HG03439 (cell line): Measurements from ENCODE around the gene FAM83F.

Experiments
- ATAC-seq: cut with Tn5 transposase; IDR thresholded peaks from one replicate; pipeline ENCODE4 v1.9.1; 2021; ENCODE audit warnings: mild to moderate bottlenecking, moderate library complexity; ENCODE audit not compliant: unreplicated experiment

The FAM83F gene

GRCh38 chr22:39965748-39966147, 29.0 kb upstream of the FAM83F start:
- no peak for ATAC-seq

DNA sequence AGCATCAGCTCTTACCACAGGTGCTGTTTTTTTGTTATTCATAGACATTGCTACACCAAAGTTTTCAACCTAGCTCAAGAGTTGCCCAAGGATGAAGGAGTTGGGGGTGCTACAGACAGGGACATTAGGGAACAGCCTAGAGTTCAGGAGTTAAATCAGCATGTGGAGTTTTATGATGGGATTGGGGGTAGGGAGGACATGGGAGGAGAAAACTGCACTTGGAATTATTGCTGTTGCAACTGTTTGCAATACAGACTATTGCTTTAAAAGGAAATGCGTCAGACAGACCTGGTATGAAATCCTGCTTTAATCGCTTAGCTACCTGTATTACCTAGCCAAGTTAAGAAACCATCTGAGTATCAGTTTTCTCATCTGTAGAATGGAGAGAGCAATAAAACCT, 28.3 kb upstream of the FAM83F start:
- no peak for ATAC-seq

DNA sequence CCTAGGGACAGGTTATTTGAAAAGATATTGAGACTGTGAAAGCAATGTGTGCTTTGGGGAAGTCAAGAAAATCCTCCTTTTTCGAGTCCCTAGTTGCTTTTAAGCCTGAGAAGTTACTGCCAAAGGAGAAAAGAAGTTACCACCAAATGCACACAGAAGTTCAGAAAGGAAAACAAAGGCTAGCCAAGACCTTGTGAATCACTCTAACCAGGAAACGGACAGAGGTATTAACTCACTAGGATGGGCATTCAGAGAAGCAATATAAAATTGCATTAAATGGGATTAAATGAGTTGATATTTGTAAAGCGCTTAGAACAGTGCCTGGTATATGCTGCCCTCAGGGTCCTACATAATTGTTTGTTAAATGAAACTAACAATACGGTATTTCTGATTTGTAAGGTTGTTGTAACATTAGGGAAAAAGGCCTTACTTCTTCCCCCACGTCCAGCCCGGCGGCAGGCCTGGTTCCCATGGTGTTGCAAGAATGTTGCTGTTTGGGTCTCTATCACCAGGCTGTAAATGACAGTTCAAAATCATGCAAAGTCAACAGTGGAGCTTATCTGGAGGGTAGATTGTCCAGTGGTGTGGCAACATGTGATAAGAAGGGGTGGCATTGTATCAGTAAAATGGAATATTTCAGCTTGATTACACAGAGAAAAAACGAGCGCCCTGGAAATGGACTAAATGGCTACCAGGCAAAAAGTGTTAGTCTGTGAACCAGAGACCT, 27.5 kb upstream of the FAM83F start:
- ATAC-seq: no peak

- no peak for ATAC-seq
These were observed 26.5 kb upstream of the FAM83F start for GRCh38 chr22:39967996-39968972.

DNA sequence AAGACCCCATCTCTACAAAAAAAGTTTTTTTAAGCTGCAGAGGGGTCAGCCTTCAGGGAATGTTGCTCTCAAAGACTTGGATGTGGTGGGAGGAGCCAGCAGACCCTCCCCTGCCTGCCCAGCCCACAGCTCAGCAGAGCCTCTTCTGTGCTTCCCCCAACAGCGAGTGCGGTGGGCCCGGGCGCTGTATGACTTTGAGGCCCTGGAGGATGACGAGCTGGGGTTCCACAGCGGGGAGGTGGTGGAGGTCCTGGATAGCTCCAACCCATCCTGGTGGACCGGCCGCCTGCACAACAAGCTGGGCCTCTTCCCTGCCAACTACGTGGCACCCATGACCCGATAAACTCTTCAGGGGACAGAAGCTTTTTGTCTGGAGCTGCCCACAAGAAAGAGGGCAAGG, 24.0 kb upstream of the FAM83F start:
- ATAC-seq: no peak

DNA sequence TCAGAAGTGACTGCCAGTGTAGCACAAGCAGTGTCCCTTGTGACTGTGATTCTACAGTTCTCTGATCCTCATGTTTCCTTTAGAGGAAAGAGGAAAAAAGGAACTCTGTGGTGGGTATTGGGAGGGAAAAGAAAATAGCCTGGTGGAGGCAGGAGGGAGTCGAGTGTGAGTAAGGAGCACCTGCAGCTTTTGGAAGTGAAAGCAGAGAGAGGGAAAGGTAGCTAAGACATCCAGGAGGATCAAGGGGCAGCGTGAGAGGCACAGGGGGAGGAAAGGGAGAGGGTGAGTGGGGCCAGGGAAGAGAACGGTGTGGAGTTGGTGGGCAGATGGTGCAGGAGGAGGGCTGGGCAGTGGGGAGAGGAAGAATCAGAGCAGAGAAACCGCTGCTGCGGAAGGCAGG, 22.1 kb upstream of the FAM83F start:
- ATAC-seq: no peak

GRCh38 chr22:39973656-39974055, 21.1 kb upstream of the FAM83F start:
- ATAC-seq: no peak

- ATAC-seq: no peak
These were observed 20.7 kb upstream of the FAM83F start for GRCh38 chr22:39974065-39974464.

- no peak for ATAC-seq
These were observed 15.7 kb upstream of the FAM83F start for GRCh38 chr22:39979048-39979447.

DNA sequence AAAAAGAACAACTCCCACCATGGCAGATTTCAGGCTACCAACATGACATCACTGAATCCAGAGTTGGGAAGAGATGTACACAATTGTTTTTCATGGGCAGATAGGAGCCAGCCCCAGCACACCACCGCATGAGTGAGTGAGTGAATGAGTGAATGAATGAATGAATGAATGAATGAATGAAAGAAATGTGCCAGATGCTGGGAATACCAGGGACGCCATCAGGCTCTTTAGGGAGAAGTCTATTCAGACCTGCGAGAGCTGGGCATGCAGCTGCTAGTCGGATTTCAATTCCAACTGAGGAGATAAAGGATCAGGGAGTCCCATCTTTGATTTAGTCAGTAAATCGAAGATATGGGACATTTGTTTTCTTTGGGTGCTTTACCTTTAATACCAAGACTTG, 15.3 kb upstream of the FAM83F start:
- ATAC-seq: no peak

DNA sequence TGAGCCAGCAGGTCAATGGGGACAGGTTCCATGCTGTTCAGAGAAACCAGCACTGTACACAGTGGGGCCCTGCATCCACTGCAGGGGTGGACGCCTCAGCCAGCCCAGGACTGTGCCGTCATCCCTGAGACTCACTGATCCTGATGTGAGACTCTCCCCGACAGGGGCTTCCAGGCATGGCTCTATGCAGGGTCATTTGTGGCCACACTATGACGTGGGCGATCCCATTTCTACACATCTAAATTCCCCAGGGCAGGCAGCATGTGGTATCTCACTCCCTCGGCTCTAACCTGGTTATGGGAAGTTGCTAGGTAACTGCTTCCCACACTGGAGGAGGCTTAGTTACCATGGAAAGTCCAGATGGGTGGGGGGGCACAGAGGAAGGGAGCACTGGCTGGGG, 14.2 kb upstream of the FAM83F start:
- no peak for ATAC-seq

GRCh38 chr22:39983346-39983745, 11.4 kb upstream of the FAM83F start:
- ATAC-seq: no peak

DNA sequence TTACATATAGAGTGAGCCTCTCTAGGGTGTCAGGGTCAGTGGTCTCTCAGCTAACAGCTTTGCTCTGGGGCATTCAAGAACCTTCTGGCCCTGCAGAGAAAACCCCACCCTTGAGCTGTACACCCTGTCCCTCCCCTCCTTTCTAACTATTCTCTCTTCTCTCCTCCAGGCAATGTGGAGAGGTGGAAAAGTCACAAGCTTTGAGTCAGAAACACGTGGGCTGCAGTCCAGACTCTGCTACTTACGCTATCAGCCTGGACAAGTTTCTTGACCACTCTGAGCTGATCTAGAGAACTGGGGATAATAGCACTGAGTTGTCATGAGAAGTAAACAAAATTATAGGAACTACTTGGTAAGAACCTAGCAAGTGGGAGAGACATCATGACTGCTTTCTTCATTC, 10.7 kb upstream of the FAM83F start:
- ATAC-seq: no peak

GRCh38 chr22:39984746-39985145, 10.0 kb upstream of the FAM83F start:
- no peak for ATAC-seq

DNA sequence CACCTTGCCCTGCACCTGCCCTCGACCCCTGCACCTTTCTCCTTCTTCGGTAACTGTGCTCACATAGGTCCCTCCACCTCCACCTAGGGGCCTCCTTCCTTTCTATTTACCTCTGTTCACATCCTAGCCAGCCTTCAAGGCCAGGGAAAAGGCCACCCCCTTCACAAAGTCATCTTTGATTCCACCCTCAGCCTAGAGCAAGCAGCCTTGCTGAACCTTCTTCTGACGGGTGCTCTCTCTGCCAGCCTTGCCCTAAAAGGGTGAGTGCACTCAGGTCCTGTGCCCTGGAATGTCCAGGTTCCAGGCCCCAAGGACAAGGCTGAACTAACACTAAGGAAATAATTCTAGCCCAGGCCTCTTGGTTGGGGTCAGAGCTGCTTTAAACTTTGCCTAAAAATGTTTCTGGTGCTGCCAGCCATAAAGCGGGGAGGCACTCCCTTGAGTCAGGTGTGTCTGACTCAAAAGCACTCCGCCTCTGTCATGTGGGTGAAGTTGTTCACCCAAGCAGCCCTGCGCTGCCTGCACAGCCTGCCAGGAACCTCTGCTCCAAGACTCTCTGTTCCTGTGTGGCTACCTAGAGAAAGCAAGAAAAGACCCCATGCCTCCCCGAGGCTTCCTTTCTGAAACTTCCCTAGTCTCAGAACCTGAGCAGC, 9.2 kb upstream of the FAM83F start:
- ATAC-seq: no peak

DNA sequence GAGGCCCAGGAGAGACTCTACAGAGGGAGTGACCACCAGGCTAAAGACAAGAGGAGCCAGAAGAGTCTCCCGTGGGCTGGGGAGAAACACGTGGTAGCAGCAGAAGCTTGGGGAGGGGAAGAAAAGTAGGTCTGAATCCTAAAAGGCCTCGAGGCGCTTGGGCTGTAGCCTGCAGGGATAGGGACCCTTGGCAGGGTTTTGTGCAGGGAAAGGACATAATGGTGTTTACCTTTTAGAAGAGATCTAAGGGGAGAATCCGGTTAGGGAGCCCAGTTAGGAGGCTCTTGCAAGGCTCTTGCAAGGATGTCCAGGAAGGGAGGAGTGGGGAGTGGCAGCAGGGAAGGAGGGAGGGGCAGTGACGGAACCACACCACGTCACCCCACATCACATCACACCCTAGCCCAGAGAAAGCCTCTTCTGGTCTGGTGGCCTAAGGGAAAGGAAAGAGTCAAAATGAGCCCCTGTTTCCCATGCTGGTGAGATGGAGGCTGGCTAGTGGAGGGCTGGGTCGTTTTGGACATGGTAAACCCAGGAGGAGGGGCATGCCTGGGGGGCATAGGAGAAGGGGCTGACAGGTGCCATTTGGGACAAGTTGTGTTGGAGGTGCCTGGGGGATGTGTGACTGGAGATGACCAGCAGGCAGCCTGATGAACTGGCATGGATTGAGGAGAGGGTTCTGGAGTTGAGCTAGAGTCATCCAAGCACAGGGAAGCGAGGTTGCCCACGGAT, 6.2 kb upstream of the FAM83F start:
- no peak for ATAC-seq

DNA sequence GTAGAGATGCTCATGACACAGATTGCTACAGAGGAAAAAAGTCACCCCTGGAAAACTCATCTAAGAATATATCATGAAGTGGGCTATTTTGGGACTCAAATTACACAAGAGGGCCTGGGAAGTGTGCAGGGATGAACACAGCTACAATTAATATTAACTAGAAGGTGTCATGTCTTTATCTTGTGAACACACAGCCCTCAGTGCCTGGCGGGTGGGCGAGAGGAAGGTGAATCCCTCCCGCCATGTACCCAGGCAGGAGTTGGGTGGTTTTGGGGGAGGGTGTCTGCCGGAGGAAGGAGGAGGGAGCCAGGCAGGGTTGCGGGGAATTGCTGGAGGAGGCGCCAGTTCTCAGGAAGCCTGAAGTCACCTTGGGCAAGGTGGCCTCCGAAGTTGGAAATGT, 5.1 kb upstream of the FAM83F start:
- no peak for ATAC-seq

DNA sequence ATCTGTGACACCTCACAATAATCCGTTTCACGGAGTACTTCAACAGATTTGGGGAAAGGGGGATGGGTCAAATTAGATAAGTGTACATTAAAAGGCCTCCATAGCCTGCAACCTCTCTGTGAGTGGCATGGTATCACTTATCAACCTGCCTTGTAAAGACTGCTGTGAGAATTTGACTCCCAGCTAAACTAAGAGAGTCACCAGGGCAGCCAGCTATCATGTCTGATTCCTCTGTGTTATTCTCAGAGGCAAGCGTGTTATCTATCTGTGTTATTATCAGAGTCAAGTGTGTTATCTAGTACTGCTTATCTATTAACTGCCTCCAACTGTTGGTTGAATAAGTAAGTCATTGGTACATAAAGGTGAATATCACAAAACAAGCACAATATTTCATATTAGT, 4.1 kb upstream of the FAM83F start:
- no peak for ATAC-seq

DNA sequence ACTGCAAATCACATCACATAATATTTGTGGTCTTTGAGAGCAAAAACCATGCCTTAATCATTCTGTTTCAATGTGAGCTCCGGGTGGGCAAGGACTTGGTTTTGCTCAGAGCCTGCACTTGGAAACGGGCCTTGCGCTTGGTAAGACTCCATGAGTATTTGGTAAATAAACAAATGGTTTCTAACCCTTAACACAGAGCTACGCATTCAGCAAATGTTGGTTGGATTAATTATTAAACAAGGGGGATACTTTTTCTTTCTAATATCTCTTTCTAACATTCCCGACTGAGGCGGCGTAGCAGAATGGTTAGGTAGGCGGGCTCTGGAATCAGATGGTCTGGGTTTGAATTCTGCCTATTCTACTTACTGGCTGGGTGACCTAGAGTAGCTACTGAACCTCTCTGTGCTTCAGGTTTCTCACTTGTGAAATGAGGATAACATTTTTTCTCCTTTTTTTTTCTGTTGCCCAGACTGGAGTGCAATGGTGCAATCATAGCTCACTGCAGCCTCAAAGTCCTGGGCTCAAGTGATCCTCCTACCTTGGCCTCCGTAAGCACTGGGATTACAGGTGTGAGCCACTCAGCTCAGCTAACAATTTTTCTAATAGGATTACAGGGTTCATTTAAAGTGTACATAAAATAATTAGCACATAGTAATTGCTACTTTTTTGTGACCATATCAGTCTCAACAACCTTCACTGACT, 3.4 kb upstream of the FAM83F start:
- no peak for ATAC-seq

GRCh38 chr22:39992088-39992826, 2.5 kb upstream of the FAM83F start:
- ATAC-seq: no peak
